NT2/D1 (cell line): ENCODE measurements around the gene LRRC46.

Experiments
- DNase-seq: peaks from one replicate; pipeline ENCODE4 v3.0.0-alpha.2; 2011; ENCODE audit warnings: low read depth, low spot score
- H3K27me3 ChIP-seq: 2 replicates; pipeline ENCODE4 v1.6.0; 2011; ENCODE audit warnings: mild to moderate bottlenecking; ENCODE audit not compliant: insufficient read length, insufficient read depth
- H3K36me3 ChIP-seq: 2 replicates; pipeline ENCODE4 v1.6.1; 2011; ENCODE audit warnings: mild to moderate bottlenecking, low read length, mixed read lengths; ENCODE audit not compliant: insufficient read depth, insufficient read length
- H3K4me1 ChIP-seq: 2 replicates; pipeline ENCODE4 v1.5.1; 2011; ENCODE audit not compliant: insufficient read depth, insufficient read length
- H3K4me3 ChIP-seq: 2 replicates; pipeline ENCODE4 v1.5.1; 2011; ENCODE audit warnings: low read depth; ENCODE audit not compliant: insufficient read length
- H3K9ac ChIP-seq: 2 replicates; pipeline ENCODE4 v1.6.0; 2011; ENCODE audit warnings: low read depth; ENCODE audit not compliant: insufficient read length
- H3K9me3 ChIP-seq: 2 replicates; pipeline ENCODE4 v1.5.1; 2011; ENCODE audit warnings: mild to moderate bottlenecking, low read length; ENCODE audit not compliant: insufficient read depth
- SUZ12 ChIP-seq: IDR thresholded peaks from 2 replicates; pipeline ENCODE4 v1.6.1; 2011; ENCODE audit not compliant: insufficient read length, insufficient read depth; ENCODE audit errors: extremely low read depth
- YY1 ChIP-seq: IDR thresholded peaks from 2 replicates; pipeline ENCODE4 v1.6.1; 2011; ENCODE audit not compliant: insufficient read length, insufficient read depth
- ZNF274 ChIP-seq: IDR thresholded peaks from 2 replicates; pipeline ENCODE4 v1.6.1; 2011; ENCODE audit warnings: mild to moderate bottlenecking, low read depth, low read length

Gene LRRC46, protein sequence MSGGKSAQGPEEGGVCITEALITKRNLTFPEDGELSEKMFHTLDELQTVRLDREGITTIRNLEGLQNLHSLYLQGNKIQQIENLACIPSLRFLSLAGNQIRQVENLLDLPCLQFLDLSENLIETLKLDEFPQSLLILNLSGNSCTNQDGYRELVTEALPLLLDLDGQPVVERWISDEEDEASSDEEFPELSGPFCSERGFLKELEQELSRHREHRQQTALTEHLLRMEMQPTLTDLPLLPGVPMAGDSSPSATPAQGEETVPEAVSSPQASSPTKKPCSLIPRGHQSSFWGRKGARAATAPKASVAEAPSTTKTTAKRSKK

GRCh38 chr17:47831003-47831933, at the start of gene LRRC46, which contains the start of gene MRPL10:
Gene LRRC46 (plus strand): TSS chr17:47831670. CDS start chr17:47831990, 320 bp downstream.
Gene MRPL10 (minus strand): TSS chr17:47831541. CDS start chr17:47831511, 30 bp downstream.
- Histone ChIP-seq H3K4me1 (no peaks in the 10 kb centered on the region), H3K9me3 (no peaks in the 10 kb centered on the region), H3K9ac (peak within 1 kb of the TSS; percentile 98), H3K4me3 (peak within 1 kb of the TSS; percentile 100), H3K36me3 (peaks cover 49% of the 10 kb centered on the region), H3K27me3 (no peaks in the 10 kb centered on the region)
- DNase-seq = peak; percentile 75
- TF ChIP-seq YY1 (peak; percentile 57), ZNF274 (no peak)

- DNase-seq = no peak
- H3K9ac ChIP-seq = no peak overlapping the region
- H3K36me3 ChIP-seq = no peaks in the 10 kb centered on the region
- no peaks in the 10 kb centered on the region for H3K4me1 ChIP-seq
- no peaks in the 10 kb centered on the region for H3K9me3 ChIP-seq
- TF ChIP-seq SUZ12 (no peak), ZNF274 (no peak), YY1 (no peak)
- H3K27me3 ChIP-seq = peaks cover 23% of the 10 kb centered on the region
- no peak overlapping the region for H3K4me3 ChIP-seq
These were observed 45.8 kb upstream of the LRRC46 start for GRCh38 chr17:47785538-47786123.

GRCh38 chr17:47789611-47790561, 41.6 kb upstream of the LRRC46 start:
- TF ChIP-seq YY1 (no peak), SUZ12 (peak; percentile 66), ZNF274 (no peak)
- Histone ChIP-seq H3K9me3 (no peaks in the 10 kb centered on the region), H3K4me3 (peak overlapping the region; percentile 59), H3K36me3 (no peaks in the 10 kb centered on the region), H3K9ac (peak overlapping the region; percentile 76), H3K27me3 (peaks cover 61% of the 10 kb centered on the region), H3K4me1 (no peaks in the 10 kb centered on the region)
- no peak for DNase-seq

GRCh38 chr17:47791025-47791424, 40.4 kb upstream of the LRRC46 start:
- DNase-seq = no peak
- Histone ChIP-seq H3K4me3 (no peak overlapping the region), H3K9ac (no peak overlapping the region), H3K27me3 (peaks cover 71% of the 10 kb centered on the region), H3K9me3 (no peaks in the 10 kb centered on the region), H3K4me1 (no peaks in the 10 kb centered on the region), H3K36me3 (no peaks in the 10 kb centered on the region)
- TF ChIP-seq YY1 = no peak
- no peak for TF ChIP-seq ZNF274
- TF ChIP-seq SUZ12 = no peak

DNA sequence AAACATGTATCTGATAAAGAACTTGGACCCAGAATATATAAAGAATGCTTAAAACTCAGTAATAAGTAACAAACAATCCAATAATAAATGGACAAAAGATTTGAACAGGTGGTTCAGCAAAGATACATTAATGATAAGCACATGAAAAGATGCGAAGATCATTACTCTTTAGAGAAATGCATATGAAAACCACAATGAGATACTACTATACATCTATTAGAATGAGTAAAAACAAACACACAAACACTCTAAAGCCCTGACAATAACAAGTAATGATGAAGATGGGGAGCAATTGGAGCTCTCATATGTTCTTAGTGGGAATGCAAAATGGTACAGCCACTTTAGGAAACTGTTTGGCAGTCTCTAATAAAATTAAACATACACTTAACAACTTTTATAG, 39.0 kb upstream of the LRRC46 start:
- TF ChIP-seq YY1 (no peak), ZNF274 (no peak), SUZ12 (no peak)
- Histone ChIP-seq H3K4me3 (no peak overlapping the region), H3K36me3 (no peaks in the 10 kb centered on the region), H3K27me3 (peaks cover 71% of the 10 kb centered on the region), H3K9ac (no peak overlapping the region), H3K9me3 (no peaks in the 10 kb centered on the region), H3K4me1 (no peaks in the 10 kb centered on the region)
- DNase-seq = no peak

DNA sequence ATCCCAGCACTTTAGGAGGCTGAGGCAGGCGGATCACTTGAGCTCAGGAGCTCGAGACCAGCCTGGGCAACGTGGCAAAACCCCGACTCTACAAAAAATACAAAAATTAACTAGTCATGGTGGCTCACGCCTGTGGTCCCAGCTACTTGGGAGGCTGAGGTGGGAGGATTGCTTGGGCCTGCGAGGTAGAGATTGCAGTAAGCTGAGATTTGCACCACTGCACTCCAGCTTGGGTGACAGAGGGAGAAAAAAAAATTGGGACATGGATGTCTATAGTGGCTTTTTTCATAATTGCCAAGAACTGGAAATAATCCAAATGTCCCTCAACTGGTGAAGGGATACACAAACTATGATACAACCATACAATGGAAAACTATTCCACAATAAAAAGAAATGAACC, 38.5 kb upstream of the LRRC46 start:
- no peak for DNase-seq
- Histone ChIP-seq H3K9me3 (no peaks in the 10 kb centered on the region), H3K4me1 (no peaks in the 10 kb centered on the region), H3K4me3 (no peak overlapping the region), H3K27me3 (peaks cover 71% of the 10 kb centered on the region), H3K9ac (no peak overlapping the region), H3K36me3 (no peaks in the 10 kb centered on the region)
- no peak for TF ChIP-seq YY1
- TF ChIP-seq ZNF274 = no peak
- TF ChIP-seq SUZ12 = no peak
